Retinal pigment epithelial cell (primary cell): Measurements from ENCODE around the gene POU2F2.

Source experiments
- DNase-seq: peaks from one replicate; pipeline ENCODE4 v3.0.0-alpha.2; 2010; ENCODE audit warnings: low read depth
- H3K4me3 ChIP-seq: 2 replicates; pipeline ENCODE4 v1.5.1; 2011; ENCODE audit warnings: mild to moderate bottlenecking, low read length, control low read depth, moderate library complexity
- CTCF ChIP-seq: conservative IDR thresholded peaks from 2 replicates; pipeline ENCODE4 v1.5.1; 2011; ENCODE audit warnings: low read depth, low read length, control low read depth, inconsistent platforms

Gene POU2F2

GRCh38 chr19:42099336-42099925 lies 32.8 kb downstream of the POU2F2 start:
- no peak overlapping the region for H3K4me3 ChIP-seq
- DNase-seq: no peak
- no peak for TF ChIP-seq CTCF

GRCh38 chr19:42098781-42099180 lies 33.5 kb downstream of the POU2F2 start:
- TF ChIP-seq CTCF: no peak
- DNase-seq: no peak
- no peak overlapping the region for H3K4me3 ChIP-seq

GRCh38 chr19:42097461-42097860 lies 34.8 kb downstream of the POU2F2 start:
- TF ChIP-seq CTCF: no peak
- no peak for DNase-seq
- H3K4me3 ChIP-seq: no peak overlapping the region

GRCh38 chr19:42096255-42096837 lies 35.9 kb downstream of the POU2F2 start:
- H3K4me3 ChIP-seq: peak overlapping the region; percentile 14
- no peak for TF ChIP-seq CTCF
- no peak for DNase-seq

- no peak for TF ChIP-seq CTCF
- DNase-seq: no peak
- peak overlapping the region; percentile 14 for H3K4me3 ChIP-seq
These were observed 36.4 kb downstream of the POU2F2 start for GRCh38 chr19:42095814-42096230.

- no peak overlapping the region for H3K4me3 ChIP-seq
- no peak for DNase-seq
- TF ChIP-seq CTCF: no peak
These were observed 37.0 kb downstream of the POU2F2 start for GRCh38 chr19:42095142-42095813.

- no peak for TF ChIP-seq CTCF
- DNase-seq: no peak
- no peak overlapping the region for H3K4me3 ChIP-seq
These were observed 38.3 kb downstream of the POU2F2 start for GRCh38 chr19:42093926-42094325.
